ENCODE results near the gene ZBTB7A. TPM values are rescaled to one million over a fixed set of nuclear protein-coding genes. Genes with fewer than 3 reads are reported as not detected.
A peak's percentile ranks its signal among the peaks of the same experiment; 100 is the strongest.

The ZBTB7A gene
- total RNA-seq, 1 donor from 2014 or later = 30.1 TPM

GRCh38 chr19:4068047-4068966 is 1.6 kb upstream of the ZBTB7A start:
- no peak for DNase-seq (ENCODE audit: low read depth)

- DNase-seq (ENCODE audit: low read depth) = no peak
These were observed 822 bp upstream of the ZBTB7A start for GRCh38 chr19:4067396-4068046.

- DNase-seq (ENCODE audit: low read depth) = no peak
These were observed 508 bp downstream of the ZBTB7A start for GRCh38 chr19:4066176-4066606.

GRCh38 chr19:4065430-4066175 is 1.1 kb downstream of the ZBTB7A start:
- peak; percentile 96 for DNase-seq (ENCODE audit: low read depth)

- DNase-seq (ENCODE audit: low read depth) = peak; percentile 48
These were observed 2.0 kb downstream of the ZBTB7A start for GRCh38 chr19:4064496-4065260.

- no peak for DNase-seq (ENCODE audit: low read depth)
These were observed 2.6 kb downstream of the ZBTB7A start for GRCh38 chr19:4064149-4064495.

GRCh38 chr19:4063369-4064148 is 3.1 kb downstream of the ZBTB7A start:
- no peak for DNase-seq (ENCODE audit: low read depth)

- DNase-seq (ENCODE audit: low read depth) = no peak
These were observed 4.0 kb downstream of the ZBTB7A start for GRCh38 chr19:4062419-4063368.

- no peak for DNase-seq (ENCODE audit: low read depth)
These were observed 4.8 kb downstream of the ZBTB7A start for GRCh38 chr19:4061683-4062418.

- DNase-seq (ENCODE audit: low read depth) = no peak
These were observed 5.5 kb downstream of the ZBTB7A start for GRCh38 chr19:4061178-4061682.

GRCh38 chr19:4060621-4061177 is 6.0 kb downstream of the ZBTB7A start:
- no peak for DNase-seq (ENCODE audit: low read depth)

GRCh38 chr19:4059891-4060620 is 6.6 kb downstream of the ZBTB7A start:
- DNase-seq (ENCODE audit: low read depth) = no peak

- DNase-seq (ENCODE audit: low read depth) = no peak
These were observed 7.2 kb downstream of the ZBTB7A start for GRCh38 chr19:4059453-4059871.

- DNase-seq (ENCODE audit: low read depth) = peak; percentile 70
These were observed 7.8 kb downstream of the ZBTB7A start for GRCh38 chr19:4058693-4059452.

- peak; percentile 86 for DNase-seq (ENCODE audit: low read depth)
These were observed 8.6 kb downstream of the ZBTB7A start for GRCh38 chr19:4057931-4058692.

GRCh38 chr19:4055209-4055552 is 11.5 kb downstream of the ZBTB7A start:
- DNase-seq (ENCODE audit: low read depth) = no peak
